ENCODE data around the gene NACA. TPM values are rescaled to one million over a fixed set of nuclear protein-coding genes. Genes with fewer than 3 reads are reported as not detected.

Gene NACA
- total and polyA plus RNA-seq, 2 of the 13 experiments (the other 11 are each of a cell fraction or from before 2014, with no cell fraction given), result 799 to 1,700 TPM

- peaks cover 65% of the 10 kb centered on the region for H3K4me1 ChIP-seq (ENCODE audit: insufficient read depth, low read length)
- ATAC-seq (no peak), FAIRE-seq (no peak), DNase-seq (ENCODE audit: low spot score) (no peak)
- TF ChIP-seq ZNF274 (CRISPR knock-in tag; IDR thresholded peaks at IDR 0.05) (no peak), EED (CRISPR knock-in tag; IDR thresholded peaks at IDR 0.05) (no peak), PCBP1 (IDR thresholded peaks at IDR 0.05; ENCODE audit: borderline replicate concordance, low read depth, low read length) (no peak), EEA1 (CRISPR knock-in tag; IDR thresholded peaks at IDR 0.05; ENCODE audit: borderline replicate concordance) (no peak), HOXA5 (CRISPR knock-in tag; IDR thresholded peaks at IDR 0.05) (no peak), GABPA (IDR thresholded peaks at IDR 0.05; ENCODE audit: low read depth, low read length) (no peak), GABPA (CRISPR knock-in tag; IDR thresholded peaks at IDR 0.05; ENCODE audit: low read depth) (no peak), MATR3 (CRISPR knock-in tag; IDR thresholded peaks at IDR 0.05) (no peak), SP140L (CRISPR knock-in tag; IDR thresholded peaks at IDR 0.05; ENCODE audit: borderline replicate concordance) (no peak), ZNF782 (CRISPR knock-in tag; IDR thresholded peaks at IDR 0.05; ENCODE audit: borderline replicate concordance) (no peak), ZNF703 (CRISPR knock-in tag; IDR thresholded peaks at IDR 0.05; ENCODE audit: borderline replicate concordance) (no peak)
- TF ChIP-seq, protein P1, sequence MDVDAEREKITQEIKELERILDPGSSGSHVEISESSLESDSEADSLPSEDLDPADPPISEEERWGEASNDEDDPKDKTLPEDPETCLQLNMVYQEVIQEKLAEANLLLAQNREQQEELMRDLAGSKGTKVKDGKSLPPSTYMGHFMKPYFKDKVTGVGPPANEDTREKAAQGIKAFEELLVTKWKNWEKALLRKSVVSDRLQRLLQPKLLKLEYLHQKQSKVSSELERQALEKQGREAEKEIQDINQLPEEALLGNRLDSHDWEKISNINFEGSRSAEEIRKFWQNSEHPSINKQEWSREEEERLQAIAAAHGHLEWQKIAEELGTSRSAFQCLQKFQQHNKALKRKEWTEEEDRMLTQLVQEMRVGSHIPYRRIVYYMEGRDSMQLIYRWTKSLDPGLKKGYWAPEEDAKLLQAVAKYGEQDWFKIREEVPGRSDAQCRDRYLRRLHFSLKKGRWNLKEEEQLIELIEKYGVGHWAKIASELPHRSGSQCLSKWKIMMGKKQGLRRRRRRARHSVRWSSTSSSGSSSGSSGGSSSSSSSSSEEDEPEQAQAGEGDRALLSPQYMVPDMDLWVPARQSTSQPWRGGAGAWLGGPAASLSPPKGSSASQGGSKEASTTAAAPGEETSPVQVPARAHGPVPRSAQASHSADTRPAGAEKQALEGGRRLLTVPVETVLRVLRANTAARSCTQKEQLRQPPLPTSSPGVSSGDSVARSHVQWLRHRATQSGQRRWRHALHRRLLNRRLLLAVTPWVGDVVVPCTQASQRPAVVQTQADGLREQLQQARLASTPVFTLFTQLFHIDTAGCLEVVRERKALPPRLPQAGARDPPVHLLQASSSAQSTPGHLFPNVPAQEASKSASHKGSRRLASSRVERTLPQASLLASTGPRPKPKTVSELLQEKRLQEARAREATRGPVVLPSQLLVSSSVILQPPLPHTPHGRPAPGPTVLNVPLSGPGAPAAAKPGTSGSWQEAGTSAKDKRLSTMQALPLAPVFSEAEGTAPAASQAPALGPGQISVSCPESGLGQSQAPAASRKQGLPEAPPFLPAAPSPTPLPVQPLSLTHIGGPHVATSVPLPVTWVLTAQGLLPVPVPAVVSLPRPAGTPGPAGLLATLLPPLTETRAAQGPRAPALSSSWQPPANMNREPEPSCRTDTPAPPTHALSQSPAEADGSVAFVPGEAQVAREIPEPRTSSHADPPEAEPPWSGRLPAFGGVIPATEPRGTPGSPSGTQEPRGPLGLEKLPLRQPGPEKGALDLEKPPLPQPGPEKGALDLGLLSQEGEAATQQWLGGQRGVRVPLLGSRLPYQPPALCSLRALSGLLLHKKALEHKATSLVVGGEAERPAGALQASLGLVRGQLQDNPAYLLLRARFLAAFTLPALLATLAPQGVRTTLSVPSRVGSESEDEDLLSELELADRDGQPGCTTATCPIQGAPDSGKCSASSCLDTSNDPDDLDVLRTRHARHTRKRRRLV (CRISPR knock-in tag; IDR thresholded peaks at IDR 0.05), result no peak
- TF ChIP-seq, protein P2, sequence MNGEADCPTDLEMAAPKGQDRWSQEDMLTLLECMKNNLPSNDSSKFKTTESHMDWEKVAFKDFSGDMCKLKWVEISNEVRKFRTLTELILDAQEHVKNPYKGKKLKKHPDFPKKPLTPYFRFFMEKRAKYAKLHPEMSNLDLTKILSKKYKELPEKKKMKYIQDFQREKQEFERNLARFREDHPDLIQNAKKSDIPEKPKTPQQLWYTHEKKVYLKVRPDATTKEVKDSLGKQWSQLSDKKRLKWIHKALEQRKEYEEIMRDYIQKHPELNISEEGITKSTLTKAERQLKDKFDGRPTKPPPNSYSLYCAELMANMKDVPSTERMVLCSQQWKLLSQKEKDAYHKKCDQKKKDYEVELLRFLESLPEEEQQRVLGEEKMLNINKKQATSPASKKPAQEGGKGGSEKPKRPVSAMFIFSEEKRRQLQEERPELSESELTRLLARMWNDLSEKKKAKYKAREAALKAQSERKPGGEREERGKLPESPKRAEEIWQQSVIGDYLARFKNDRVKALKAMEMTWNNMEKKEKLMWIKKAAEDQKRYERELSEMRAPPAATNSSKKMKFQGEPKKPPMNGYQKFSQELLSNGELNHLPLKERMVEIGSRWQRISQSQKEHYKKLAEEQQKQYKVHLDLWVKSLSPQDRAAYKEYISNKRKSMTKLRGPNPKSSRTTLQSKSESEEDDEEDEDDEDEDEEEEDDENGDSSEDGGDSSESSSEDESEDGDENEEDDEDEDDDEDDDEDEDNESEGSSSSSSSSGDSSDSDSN (CRISPR knock-in tag; IDR thresholded peaks at IDR 0.05), result no peak
- TF ChIP-seq, protein P3, sequence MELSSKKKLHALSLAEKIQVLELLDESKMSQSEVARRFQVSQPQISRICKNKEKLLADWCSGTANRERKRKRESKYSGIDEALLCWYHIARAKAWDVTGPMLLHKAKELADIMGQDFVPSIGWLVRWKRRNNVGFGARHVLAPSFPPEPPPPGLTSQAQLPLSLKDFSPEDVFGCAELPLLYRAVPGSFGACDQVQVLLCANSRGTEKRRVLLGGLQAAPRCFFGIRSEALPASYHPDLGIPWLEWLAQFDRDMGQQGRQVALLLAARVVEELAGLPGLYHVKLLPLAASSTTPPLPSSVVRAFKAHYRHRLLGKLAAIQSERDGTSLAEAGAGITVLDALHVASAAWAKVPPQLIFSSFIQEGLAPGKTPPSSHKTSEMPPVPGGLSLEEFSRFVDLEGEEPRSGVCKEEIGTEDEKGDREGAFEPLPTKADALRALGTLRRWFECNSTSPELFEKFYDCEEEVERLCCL (CRISPR knock-in tag; IDR thresholded peaks at IDR 0.05; ENCODE audit: borderline replicate concordance), result no peak
- no peak overlapping the region for H2AFZ ChIP-seq (ENCODE audit: low read length)
- H3K27me3 ChIP-seq (ENCODE audit: control insufficient read depth in 1 of 2, insufficient read depth in 2 of 2, low read length in 2 of 2), result no peaks in the 10 kb centered on the region
- WGBS (ENCODE audit: low lambda C conversion rate), result 46% methylated on average over 2 of the region's 2 CpGs
- H4K20me1 ChIP-seq (ENCODE audit: insufficient read depth, low read length), result no peaks in the 10 kb centered on the region
- no peak overlapping the region for H3K9ac ChIP-seq (ENCODE audit: insufficient read depth, low read depth, low read length)
- H3K27ac ChIP-seq (ENCODE audit: extremely low read length, insufficient read depth, low read length), result no peak overlapping the region
- ChIA-PET POLR2A (no interaction called here), CTCF (ENCODE audit: low intra/inter-chr PET ratio, low total read pairs) (no interaction called here)
- in situ Hi-C loops (cut with HindIII; ENCODE audit: extremely low pct_ligation_motif_present, low pct_unique_long_range_greater_than_20kb), result no loop called here
- no peaks in the 10 kb centered on the region for H3K79me2 ChIP-seq (ENCODE audit: insufficient read depth, low read length)
- intact Hi-C loops (cut with micrococcal nuclease; ENCODE audit: unreplicated experiment), result loop anchor here (5.0 kb wide), 1 partner anchor 225 kb away; no protein-coding TSS in a partner anchor
- BruUV-seq (replicated peaks), result no TSS peak
- H3K9me3 ChIP-seq (ENCODE audit: low read length), result peaks cover 16% of the 10 kb centered on the region
- no peak overlapping the region for H3K4me3 ChIP-seq (replicated peaks in 1 of 3; ENCODE audit: insufficient read depth in 1 of 3, low read depth in 2 of 3, low read length in 3 of 3)
- H3K36me3 ChIP-seq (replicated peaks in 1 of 2; ENCODE audit: control insufficient read depth in 1 of 2, insufficient read depth in 2 of 2, low read length in 2 of 2), result no peaks in the 10 kb centered on the region
- H3K4me2 ChIP-seq (ENCODE audit: low read depth, low read length), result no peak overlapping the region
Observed at GRCh38 chr12:56761812-56762211, 36.7 kb upstream of the NACA start.
